GM12892 (cell line): ENCODE data around the gene COG5.
A peak's percentile ranks its signal among the peaks of the same experiment; 100 is the strongest.

Experiments
- DNase-seq: peaks from one replicate; pipeline ENCODE4 v3.0.0; 2011; ENCODE audit not compliant: insufficient read length
- FAIRE-seq: peaks from 2 replicates; lab custom pipeline; 2011; peaks lifted over from hg19 to GRCh38; lab: Jason Lieb, UNC
- POLR2A ChIP-seq: IDR thresholded peaks from 2 replicates; pipeline ENCODE4 v1.6.1; 2011; ENCODE audit warnings: low read depth, low read length, control low read depth
- POLR2AphosphoS5 ChIP-seq: IDR thresholded peaks from 2 replicates; pipeline ENCODE4 v1.6.1; 2011; ENCODE audit warnings: low read depth, low read length, control low read depth
- TAF1 ChIP-seq: IDR thresholded peaks from 2 replicates; pipeline ENCODE4 v1.6.1; 2011; ENCODE audit warnings: low read depth, mild to moderate bottlenecking, control low read depth, low read length, borderline replicate concordance

Gene COG5

DNA sequence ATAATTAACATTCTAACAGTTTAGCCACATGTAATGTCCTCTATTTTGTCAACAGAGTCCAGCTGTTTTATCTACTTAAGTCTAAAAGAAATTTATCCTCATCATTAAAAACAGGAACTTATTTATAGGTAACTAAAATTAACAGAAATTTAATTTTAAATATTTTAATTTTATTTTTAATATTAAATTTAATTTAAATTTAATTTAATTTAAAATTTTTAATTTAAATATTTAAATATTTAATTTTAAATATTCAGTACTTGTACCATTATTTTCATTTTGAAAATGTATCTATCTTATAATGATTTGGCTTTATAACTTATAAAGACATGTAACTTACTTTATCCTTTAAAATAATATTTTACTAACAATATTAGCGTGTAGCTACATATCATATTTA is 94.9 kb downstream of the COG5 start:
- no peak for DNase-seq
- TF ChIP-seq POLR2A = no peak
- TF ChIP-seq POLR2AphosphoS5 = no peak
- no peak for FAIRE-seq

GRCh38 chr7:107467972-107468371 is 95.7 kb downstream of the COG5 start:
- DNase-seq = no peak
- TF ChIP-seq TAF1 = no peak
- no peak for TF ChIP-seq POLR2A
- no peak for TF ChIP-seq POLR2AphosphoS5
- no peak for FAIRE-seq

- no peak for TF ChIP-seq POLR2A
- TF ChIP-seq POLR2AphosphoS5 = no peak
- TF ChIP-seq TAF1 = no peak
- DNase-seq (no peak), FAIRE-seq (no peak)
Measured at GRCh38 chr7:107464666-107465226, 99.0 kb downstream of the COG5 start.

GRCh38 chr7:107463139-107464078 is 100.3 kb downstream of the COG5 start:
- DNase-seq = no peak
- TF ChIP-seq POLR2AphosphoS5 (no peak), POLR2A (no peak), TAF1 (no peak)
- peak; percentile 74 for FAIRE-seq

GRCh38 chr7:107461938-107462533 is 101.7 kb downstream of the COG5 start:
- FAIRE-seq (no peak), DNase-seq (no peak)
- TF ChIP-seq TAF1 = no peak
- TF ChIP-seq POLR2A = no peak
- no peak for TF ChIP-seq POLR2AphosphoS5

GRCh38 chr7:107453388-107453787 is 110.3 kb downstream of the COG5 start:
- DNase-seq (no peak), FAIRE-seq (no peak)
- TF ChIP-seq TAF1 = no peak
- no peak for TF ChIP-seq POLR2A
- no peak for TF ChIP-seq POLR2AphosphoS5

DNA sequence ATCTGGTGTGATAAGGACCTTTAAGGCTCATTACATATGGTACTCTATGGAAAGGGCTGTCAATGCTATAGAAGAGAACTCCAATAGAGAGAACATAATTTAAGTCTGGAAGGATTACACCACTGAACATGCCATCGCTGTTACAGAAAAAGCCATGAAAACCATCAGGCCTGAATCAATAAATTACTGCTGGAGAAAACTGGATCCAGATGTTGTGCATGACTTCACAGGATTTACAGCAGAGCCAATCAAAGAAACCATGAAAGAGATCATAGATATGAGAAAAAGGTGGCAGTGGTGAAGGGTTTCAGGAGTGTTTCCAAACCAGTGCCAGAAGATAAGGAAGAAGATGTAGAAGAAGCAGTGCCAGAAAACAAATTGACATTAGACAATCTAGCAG is 112.8 kb downstream of the COG5 start:
- DNase-seq (no peak), FAIRE-seq (no peak)
- no peak for TF ChIP-seq POLR2AphosphoS5
- TF ChIP-seq POLR2A = no peak
- TF ChIP-seq TAF1 = no peak

- FAIRE-seq (no peak), DNase-seq (no peak)
- no peak for TF ChIP-seq POLR2A
- no peak for TF ChIP-seq TAF1
- no peak for TF ChIP-seq POLR2AphosphoS5
Measured at GRCh38 chr7:107446988-107447387, 116.7 kb downstream of the COG5 start.

GRCh38 chr7:107446531-107446930 is 117.2 kb downstream of the COG5 start:
- peak; percentile 17 for FAIRE-seq
- no peak for DNase-seq
- TF ChIP-seq POLR2AphosphoS5 = no peak
- TF ChIP-seq POLR2A = no peak
- no peak for TF ChIP-seq TAF1

- TF ChIP-seq TAF1 = no peak
- TF ChIP-seq POLR2AphosphoS5 = no peak
- TF ChIP-seq POLR2A = no peak
- FAIRE-seq = no peak
- no peak for DNase-seq
Measured at GRCh38 chr7:107442678-107443077, 121.0 kb downstream of the COG5 start.

DNA sequence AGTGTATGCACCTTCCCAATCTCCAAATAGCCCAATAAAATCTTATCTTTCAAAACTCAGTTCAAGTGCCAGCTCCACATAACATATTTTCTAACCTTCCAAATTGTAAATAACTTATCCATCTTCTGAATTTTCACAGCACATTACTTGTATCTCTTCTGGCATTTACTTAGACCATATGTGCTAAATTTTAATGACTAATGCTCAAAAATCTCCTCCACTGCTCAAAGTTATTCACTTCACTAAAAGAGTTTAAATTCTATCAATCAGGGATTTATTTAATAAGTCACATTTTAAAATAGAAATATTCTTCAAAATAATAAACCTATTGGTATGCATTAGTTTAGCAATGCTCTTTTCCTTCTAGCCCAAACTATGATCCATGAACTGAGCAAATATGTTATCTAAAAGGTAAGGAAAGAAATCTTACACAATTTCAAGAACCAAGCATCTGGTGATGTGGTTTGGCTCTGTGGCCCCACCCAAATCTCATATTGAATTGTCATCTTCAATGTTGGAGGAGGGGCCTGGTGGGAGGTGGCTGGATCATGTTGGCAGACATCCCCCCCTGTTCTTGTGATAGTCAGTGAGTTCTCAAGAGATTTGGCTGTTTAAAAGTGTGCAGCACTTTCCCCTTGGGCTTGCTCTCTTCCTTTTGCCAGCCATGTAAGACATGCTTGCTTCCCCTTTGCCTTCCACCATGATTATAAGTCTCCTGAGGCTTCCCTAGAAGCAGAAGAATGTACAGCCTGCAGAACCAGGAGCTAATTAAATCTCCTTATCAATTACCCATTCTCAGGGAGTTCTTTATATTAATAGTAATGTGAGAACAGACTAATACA is 121.9 kb downstream of the COG5 start:
- DNase-seq = no peak
- FAIRE-seq = no peak

More for the DNA sequence above, 121.9 kb downstream of the COG5 start:
- TF ChIP-seq POLR2A = no peak
